HG03521 (cell line): ENCODE measurements around the gene LMBRD1.
"Not testable (repeated sequence)": the region's sequence is repeated elsewhere in the genome, so short reads cannot be mapped to it uniquely, and the experiment has no call there.

Experiments
- ATAC-seq: cut with Tn5 transposase; IDR thresholded peaks from one replicate; pipeline ENCODE4 v1.9.1; 2021; ENCODE audit warnings: mild to moderate bottlenecking, moderate library complexity; ENCODE audit not compliant: unreplicated experiment

The LMBRD1 gene

GRCh38 chr6:69798796-69799195, 2.0 kb upstream of the LMBRD1 start:
- ATAC-seq, result not testable (repeated sequence)

- no peak for ATAC-seq
Observed at GRCh38 chr6:69796073-69796641, 653 bp downstream of the LMBRD1 start.

DNA sequence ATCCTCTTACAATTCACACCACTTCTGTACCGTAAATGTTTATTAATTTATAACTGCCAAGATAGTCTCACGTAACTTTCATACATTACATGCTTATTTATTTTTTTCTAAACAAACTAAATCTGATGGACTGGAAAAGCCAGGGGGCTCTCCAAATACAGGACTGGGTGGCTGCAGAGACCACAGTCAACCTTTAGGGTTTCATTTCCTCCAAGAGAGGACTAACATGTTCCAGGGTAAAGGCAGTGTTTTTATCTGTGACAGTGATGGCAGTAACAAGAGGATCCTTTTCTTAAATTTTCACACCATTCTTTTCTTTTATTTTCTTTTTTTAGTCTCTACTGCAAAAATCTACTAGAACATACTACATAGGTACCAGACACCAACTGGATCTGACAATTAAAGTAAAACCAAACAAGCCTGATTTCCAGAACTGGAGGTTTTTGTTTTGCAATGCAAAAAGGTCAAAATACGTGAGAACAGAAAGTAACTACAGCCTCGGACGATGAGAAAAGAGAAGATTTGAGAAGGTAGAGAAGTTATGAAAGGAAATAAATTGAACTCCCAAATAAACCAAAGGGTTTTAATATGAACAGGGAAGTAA, 1.2 kb downstream of the LMBRD1 start:
- ATAC-seq, result peak; percentile 26

- ATAC-seq, result no peak
Observed at GRCh38 chr6:69792292-69792691, 4.5 kb downstream of the LMBRD1 start.

- peak; percentile 34 for ATAC-seq
Observed at GRCh38 chr6:69791065-69791471, 5.7 kb downstream of the LMBRD1 start.

- no peak for ATAC-seq
Observed at GRCh38 chr6:69790629-69791028, 6.2 kb downstream of the LMBRD1 start.

- ATAC-seq, result peak; percentile 40
Observed at GRCh38 chr6:69789578-69789977, 7.2 kb downstream of the LMBRD1 start.

DNA sequence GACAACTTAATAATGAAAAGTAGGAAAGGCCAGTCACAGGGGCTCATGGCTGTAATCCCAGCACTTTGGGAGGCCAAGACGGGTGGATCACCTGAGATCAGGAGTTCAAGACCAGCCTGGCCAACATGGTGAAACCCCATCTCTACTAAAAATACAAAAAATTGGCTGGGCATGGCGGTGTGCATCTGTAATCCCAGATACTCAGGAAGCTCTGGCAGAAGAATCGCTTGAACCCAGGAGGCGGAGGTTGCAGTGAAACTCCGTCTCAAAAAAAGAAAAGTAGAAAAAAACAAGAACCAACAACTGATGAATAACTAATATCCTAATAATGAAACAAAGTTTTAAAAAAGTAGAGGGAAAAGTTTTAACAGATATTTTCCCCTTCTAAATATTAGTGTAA, 9.4 kb downstream of the LMBRD1 start:
- ATAC-seq, result not testable (repeated sequence)

GRCh38 chr6:69785697-69786096, 11.1 kb downstream of the LMBRD1 start:
- no peak for ATAC-seq

DNA sequence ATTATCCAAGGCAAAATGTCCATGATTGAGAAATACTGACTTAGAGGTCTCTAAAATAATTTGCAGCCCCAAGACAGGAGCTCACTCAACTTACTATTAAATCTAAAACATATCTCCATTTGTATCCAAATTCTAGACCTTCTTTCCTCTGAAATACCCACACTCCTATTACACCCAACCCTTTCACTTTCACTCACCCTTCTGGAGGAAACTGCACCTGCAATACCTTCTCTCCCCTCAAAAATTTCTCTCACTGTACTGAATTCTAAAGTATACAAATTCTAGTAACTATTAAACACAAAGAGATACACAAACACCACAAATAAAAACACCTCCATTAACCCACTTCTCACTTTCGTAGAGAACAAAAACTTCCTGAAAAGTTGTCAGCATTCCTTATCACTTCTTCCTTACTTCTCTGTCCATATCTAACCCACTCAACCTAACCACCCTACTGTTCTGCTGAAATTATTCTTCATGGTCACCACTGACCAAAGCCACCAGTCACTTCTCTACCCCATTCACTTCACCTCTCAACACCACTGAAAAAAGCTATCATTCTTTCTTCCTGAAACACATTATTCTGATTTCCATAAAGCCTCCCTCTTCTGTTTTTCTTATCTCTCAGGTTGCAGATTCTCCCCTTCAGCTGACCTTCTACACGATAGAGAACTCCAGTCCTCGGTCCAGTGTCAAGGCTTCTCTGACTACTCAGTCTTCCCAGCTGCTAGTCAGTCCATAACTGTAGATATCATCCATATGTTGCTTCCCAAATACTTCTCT, 12.0 kb downstream of the LMBRD1 start:
- peak; percentile 65 for ATAC-seq

DNA sequence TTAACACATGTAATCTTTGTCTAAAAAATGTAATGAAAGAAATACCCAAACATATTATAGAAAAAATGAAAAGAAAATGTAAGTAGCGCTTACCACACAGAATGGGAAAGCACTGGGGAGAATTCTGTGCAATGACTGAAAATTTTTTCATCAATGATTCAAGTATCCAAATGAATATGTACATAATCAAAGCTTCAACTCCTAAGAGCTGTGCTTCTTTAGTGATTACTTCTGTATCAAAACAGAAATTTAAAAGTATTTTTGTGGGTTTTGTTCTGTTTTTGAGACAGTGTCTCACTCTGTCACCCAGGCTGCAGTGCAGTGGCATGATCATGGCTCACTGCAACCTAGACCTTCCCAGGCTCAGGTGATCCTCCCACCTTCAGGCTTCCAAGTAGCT, 13.7 kb downstream of the LMBRD1 start:
- ATAC-seq, result no peak

GRCh38 chr6:69780585-69781178, 16.1 kb downstream of the LMBRD1 start:
- ATAC-seq, result no peak

DNA sequence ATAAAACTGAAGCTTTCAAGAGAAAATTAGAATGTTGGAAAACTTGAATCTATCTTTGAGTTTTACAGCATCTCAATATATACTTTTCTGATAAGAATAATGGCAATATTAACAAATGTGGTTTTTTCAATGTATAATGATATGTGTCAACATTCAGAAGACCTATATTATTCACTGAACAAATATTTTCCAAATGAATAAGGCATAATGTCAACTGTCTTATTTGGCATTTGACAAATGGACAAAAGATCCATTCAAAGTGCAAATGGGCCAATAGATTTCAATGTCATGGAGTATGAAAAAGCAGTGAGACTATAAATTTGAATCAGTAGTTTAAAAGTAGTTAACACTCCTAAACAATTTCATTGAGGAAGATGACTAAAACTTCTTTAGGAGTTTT, 20.9 kb downstream of the LMBRD1 start:
- ATAC-seq, result no peak

DNA sequence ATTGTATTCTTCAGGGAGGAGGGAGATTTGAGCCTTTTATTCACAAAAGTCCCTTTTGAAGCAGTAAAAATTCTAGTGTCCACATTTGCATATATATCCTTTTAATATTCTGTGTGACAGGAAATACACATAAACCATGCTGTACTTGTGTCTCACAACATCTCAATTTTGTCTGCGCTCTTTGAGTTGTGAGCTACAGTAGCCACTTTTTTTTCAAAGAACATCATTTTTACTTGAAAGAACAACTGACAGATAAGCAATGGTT, 21.3 kb downstream of the LMBRD1 start:
- no peak for ATAC-seq

- no peak for ATAC-seq
Observed at GRCh38 chr6:69774740-69775584, 21.8 kb downstream of the LMBRD1 start.

- no peak for ATAC-seq
Observed at GRCh38 chr6:69771158-69771906, 25.5 kb downstream of the LMBRD1 start.

DNA sequence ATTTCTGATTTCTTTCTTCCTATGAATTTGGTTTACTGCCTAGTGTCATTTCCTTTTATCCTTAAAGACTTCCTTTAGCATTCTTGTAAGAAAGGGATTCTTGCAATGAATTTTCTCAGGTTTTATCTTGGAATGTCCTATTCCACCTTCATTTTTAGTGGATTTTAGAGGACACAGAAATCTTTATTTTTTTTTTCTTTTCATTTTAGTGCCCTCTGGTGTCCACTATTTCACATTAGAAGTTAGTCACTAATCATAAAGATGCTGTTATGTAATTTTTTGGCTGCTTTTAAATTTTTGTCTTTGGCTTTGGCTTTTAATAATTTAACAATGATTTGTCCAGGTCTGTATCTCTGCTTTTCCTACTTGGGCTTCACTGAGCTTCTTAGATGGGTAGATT, 28.1 kb downstream of the LMBRD1 start:
- ATAC-seq, result no peak

DNA sequence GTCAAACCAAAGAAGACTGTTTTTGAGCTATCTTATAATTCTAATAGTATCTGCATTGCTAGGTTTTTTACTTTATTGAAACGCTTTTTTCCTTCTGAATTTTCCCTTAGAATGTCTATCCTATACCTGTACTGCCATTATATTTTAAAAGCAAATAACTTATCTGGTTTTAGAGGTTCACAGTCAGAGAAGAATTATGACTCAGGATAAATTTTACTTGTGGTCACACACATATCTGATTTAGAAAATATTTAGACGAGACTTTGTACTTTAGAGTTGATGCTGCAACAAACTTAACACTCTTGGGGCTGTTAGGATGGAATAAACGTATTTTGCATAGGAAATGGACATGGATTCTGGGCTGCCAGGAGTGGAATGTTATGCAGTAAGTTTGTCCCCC, 33.0 kb downstream of the LMBRD1 start:
- no peak for ATAC-seq

DNA sequence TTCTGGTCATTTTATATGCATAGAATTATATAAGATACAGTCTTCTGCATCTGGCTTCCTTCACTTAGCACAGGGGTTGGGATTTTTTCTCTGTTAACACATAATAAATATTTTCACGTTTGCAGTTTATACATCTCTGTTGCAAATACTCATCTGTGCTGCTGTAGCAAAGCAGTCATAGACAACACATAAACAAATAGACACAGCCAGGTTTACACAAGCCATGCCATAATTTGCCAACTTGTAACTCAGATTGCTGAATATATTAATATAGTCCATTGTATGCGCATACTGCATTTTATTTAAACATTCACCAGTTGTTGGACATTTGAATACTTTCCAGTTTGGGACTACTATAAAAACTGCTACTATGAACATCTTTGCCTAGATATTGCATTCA, 35.0 kb downstream of the LMBRD1 start:
- no peak for ATAC-seq

DNA sequence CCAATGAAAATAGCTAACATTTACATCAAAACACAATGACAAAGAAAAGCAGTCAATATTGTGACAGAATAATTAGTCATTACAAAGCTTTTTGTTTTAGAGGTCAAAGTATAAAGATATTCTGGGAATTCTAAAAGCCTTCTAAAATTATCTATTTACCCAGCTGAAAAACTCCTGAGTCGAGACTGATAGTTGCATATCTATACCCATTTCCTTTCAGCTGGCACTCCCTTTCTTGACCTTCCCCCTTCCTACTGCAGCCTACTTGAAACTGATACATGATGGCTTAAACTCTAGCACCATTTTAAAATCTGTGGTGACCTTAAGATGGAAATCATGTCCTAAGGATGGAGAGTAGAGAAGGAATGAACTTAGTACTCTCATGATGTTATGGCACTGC, 38.6 kb downstream of the LMBRD1 start:
- ATAC-seq, result no peak

GRCh38 chr6:69756907-69757306, 39.9 kb downstream of the LMBRD1 start:
- ATAC-seq, result no peak
